ENCODE data around the gene CENPN. TPM values are rescaled to one million over a fixed set of nuclear protein-coding genes. Genes with fewer than 3 reads are reported as not detected.
A peak's percentile ranks its signal among the peaks of the same experiment; 100 is the strongest.

CENPN gene
- total and polyA plus RNA-seq, 8 donors = 1.4 to 4.1 (median 2.8) TPM

DNA sequence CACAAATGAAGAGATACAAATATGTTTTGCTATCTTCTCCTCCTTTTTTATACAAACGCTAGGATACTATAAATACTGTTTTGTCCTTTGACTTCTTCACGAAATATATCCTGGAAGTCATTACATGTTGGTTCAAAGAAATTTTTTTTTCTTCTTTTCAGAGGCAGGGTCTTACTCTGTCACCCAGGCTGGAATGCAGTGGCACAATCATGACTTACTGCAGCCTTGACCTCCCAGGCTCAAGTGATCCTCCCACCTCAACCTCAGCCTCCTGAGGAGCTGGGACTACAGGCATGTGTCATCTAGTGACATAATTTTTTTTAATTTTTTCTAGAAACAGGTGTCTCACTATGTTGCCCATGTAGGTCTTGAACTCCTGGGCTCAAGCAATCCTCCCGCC is 16.4 kb upstream of the CENPN start:
- ATAC-seq = no peak
- intact Hi-C loops (cut with DNase I) = no loop called here
- TF ChIP-seq, protein P1, sequence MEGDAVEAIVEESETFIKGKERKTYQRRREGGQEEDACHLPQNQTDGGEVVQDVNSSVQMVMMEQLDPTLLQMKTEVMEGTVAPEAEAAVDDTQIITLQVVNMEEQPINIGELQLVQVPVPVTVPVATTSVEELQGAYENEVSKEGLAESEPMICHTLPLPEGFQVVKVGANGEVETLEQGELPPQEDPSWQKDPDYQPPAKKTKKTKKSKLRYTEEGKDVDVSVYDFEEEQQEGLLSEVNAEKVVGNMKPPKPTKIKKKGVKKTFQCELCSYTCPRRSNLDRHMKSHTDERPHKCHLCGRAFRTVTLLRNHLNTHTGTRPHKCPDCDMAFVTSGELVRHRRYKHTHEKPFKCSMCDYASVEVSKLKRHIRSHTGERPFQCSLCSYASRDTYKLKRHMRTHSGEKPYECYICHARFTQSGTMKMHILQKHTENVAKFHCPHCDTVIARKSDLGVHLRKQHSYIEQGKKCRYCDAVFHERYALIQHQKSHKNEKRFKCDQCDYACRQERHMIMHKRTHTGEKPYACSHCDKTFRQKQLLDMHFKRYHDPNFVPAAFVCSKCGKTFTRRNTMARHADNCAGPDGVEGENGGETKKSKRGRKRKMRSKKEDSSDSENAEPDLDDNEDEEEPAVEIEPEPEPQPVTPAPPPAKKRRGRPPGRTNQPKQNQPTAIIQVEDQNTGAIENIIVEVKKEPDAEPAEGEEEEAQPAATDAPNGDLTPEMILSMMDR (IDR thresholded peaks at IDR 0.05) = no peak
- H3K27me3 ChIP-seq = no peaks in the 10 kb centered on the region
- no peaks in the 10 kb centered on the region for H3K36me3 ChIP-seq
- FAIRE-seq = no peak
- no peak overlapping the region for H3K4me3 ChIP-seq
- no peak for DNase-seq
- H3K27ac ChIP-seq = no peak overlapping the region
- H3K9me3 ChIP-seq = no peaks in the 10 kb centered on the region
- peaks cover 0 to 27% (median 20%) of the 10 kb centered on the region in 3 donors for H3K4me1 ChIP-seq
- 76 to 88% methylated on average over 3 of the region's 3 CpGs for WGBS, 2 donors

DNA sequence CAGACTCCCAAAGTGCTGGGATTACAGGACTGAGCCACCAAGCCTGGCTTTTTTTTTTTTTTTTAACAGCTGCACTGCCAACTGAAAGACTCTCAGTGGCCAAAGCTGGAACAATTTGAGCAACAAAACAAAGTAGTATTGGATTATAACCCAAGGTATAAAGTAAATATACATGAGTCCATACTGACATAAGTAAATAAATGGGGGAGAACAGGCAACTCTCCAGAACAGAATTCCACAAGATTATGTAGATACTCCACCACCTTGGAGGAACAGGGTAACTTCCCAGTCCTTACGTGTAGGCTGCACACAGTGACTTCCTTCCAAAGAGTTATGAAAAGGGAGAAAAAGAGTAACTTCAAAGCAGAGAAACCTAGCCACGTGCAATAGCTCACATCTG is 16.0 kb upstream of the CENPN start:
- Histone ChIP-seq H3K36me3 (no peaks in the 10 kb centered on the region), H3K9me3 (no peaks in the 10 kb centered on the region), H3K4me3 (no peak overlapping the region), H3K27ac (no peak overlapping the region), H3K27me3 (no peaks in the 10 kb centered on the region), H3K4me1 (peaks cover 0 to 27% (median 21%) of the 10 kb centered on the region in 3 donors)
- TF ChIP-seq, protein P1 (IDR thresholded peaks at IDR 0.05) = no peak
- intact Hi-C loops (cut with DNase I) = no loop called here
- no peak for FAIRE-seq
- no peak for DNase-seq
- 50 to 53% methylated on average over 2 of the region's 2 CpGs for WGBS, 2 donors
- peak; percentile 22 to 48 (median 30) for ATAC-seq

DNA sequence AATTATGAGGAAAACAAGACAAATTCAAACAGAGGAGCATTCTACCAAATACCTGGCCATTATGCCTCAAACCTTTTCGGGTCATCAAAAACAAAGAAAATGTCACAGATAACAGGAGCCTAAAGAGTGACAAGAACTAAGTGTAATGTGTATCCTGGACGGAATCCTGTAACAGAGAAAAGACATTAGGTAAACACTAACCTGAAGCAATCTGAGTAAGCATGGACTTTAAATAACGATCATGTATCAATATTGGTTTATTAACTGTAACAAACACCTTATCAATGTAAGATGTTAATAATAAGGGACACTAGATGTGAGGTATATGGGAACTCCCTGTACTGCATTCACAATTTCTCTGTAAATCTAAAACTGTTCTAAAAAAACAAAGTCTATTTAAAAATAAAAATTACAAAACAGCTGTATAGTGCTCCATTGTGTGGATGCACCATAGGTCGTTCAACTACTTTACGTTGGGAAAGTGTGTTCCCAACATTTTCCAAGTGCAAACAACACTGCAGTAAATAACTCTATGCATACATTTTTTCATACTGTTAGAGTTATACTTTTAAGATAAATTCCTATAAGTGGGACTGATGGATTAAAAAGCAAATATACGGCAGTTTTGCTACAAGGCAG is 15.1 kb upstream of the CENPN start:
- no peaks in the 10 kb centered on the region for H3K27me3 ChIP-seq
- intact Hi-C loops (cut with DNase I) = no loop called here
- H3K4me3 ChIP-seq = no peak overlapping the region
- TF ChIP-seq, protein P1 (IDR thresholded peaks at IDR 0.05) = no peak
- no peak for ATAC-seq
- H3K9me3 ChIP-seq = no peaks in the 10 kb centered on the region
- no peaks in the 10 kb centered on the region for H3K36me3 ChIP-seq
- WGBS, 2 donors = 41 to 42% methylated on average over 6 of the region's 6 CpGs
- FAIRE-seq = no peak
- H3K4me1 ChIP-seq = peaks cover 0 to 34% (median 30%) of the 10 kb centered on the region in 3 donors
- DNase-seq = no peak
- H3K27ac ChIP-seq = no peak overlapping the region

DNA sequence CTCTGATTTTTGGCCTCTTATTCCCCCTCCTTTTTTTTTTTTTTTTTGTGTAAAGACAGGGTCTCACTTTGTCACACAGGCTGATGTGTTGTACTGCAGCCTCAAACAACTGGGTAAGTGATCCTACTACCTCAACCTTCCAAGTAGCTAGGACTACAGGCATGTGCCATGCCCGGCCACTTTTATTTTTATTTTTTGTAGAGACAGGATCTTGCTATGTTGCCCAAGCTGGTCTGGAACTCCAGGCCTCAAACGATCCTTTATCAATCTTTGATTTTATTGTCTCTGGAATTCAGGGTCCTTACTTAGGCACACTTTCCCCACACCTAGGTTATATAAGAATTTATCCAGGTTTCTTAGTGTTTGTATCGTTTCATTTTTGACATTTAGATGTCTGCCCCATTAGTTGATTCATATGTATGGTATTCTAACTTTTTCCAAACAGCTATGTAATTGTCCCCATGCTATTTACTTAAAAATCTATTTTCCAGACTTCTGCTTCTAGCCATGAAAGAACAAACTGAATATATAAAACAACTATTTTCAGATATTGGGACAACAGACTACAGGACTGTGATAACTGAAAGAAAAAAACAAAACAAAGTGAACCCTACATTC is 14.2 kb upstream of the CENPN start:
- Histone ChIP-seq H3K27me3 (no peaks in the 10 kb centered on the region), H3K4me3 (no peak overlapping the region), H3K27ac (peak overlapping the region in 1 of 4 donors; percentile 55), H3K36me3 (no peaks in the 10 kb centered on the region), H3K9me3 (no peaks in the 10 kb centered on the region), H3K4me1 (peaks cover 0 to 39% (median 36%) of the 10 kb centered on the region in 3 donors)
- intact Hi-C loops (cut with DNase I) = no loop called here
- no peak for FAIRE-seq
- 26 to 29% methylated on average over 3 of the region's 3 CpGs for WGBS, 2 donors
- DNase-seq = no peak
- no peak for ATAC-seq
- TF ChIP-seq, protein P1 (IDR thresholded peaks at IDR 0.05) = no peak

DNA sequence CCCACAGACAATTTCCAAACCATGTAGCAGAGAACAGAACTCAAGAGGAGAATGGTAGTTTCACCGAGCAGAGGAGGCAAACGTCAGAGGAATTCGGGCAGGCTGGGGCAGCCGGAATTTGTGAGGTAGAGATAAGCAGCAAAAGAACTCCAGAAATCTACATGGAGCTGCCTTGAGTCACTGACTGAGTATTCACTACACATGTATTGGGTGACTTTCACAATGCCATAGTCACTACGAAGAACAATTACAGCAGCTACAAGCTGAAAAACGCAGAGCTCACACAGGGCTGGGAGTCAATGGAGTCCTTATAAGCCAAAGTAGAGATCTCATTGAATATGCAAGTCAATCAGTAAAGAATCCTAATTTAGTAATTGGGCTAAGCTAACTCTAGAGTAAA is 13.7 kb upstream of the CENPN start:
- H3K36me3 ChIP-seq = no peaks in the 10 kb centered on the region
- intact Hi-C loops (cut with DNase I) = no loop called here
- TF ChIP-seq, protein P1 (IDR thresholded peaks at IDR 0.05) = no peak
- DNase-seq (no peak), ATAC-seq (peak; percentile 19 to 70 (median 57)), FAIRE-seq (no peak)
- no peak overlapping the region for H3K4me3 ChIP-seq
- peak overlapping the region in 1 of 4 donors; percentile 55 for H3K27ac ChIP-seq
- H3K4me1 ChIP-seq = peaks cover 0 to 44% (median 36%) of the 10 kb centered on the region in 3 donors
- H3K9me3 ChIP-seq = no peaks in the 10 kb centered on the region
- WGBS, 2 donors = 25 to 42% methylated on average over 6 of the region's 6 CpGs
- H3K27me3 ChIP-seq = no peaks in the 10 kb centered on the region
